Urothelium cell line (cell line): Measurements from ENCODE around the gene PIGM.

Experiments
- DNase-seq: peaks from one replicate; pipeline ENCODE4 v3.0.0; 2011; ENCODE audit warnings: low spot score, mixed read lengths
- FAIRE-seq: peaks from 2 replicates; lab custom pipeline; 2011; peaks lifted over from hg19 to GRCh38; lab: Jason Lieb, UNC

The PIGM gene

DNA sequence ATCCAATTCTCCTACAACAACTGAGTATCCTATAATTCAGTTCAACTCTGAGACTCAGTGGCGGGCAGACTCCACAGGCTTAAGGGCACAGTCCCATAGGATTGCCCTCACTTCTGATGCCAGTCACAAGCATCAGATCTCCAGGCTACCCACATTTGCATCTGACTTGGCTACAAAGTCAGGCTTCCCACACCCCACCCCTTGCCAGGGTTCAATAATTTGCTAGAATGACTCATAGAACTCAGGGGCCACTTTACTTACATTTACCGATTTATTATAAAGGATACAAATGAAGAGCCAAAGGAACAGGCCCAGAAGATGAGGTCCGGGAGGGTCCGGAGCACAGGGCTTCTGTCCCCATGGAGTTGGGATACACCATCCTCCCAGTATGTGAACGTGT, 41.8 kb downstream of the PIGM start:
- DNase-seq (no peak), FAIRE-seq (no peak)

DNA sequence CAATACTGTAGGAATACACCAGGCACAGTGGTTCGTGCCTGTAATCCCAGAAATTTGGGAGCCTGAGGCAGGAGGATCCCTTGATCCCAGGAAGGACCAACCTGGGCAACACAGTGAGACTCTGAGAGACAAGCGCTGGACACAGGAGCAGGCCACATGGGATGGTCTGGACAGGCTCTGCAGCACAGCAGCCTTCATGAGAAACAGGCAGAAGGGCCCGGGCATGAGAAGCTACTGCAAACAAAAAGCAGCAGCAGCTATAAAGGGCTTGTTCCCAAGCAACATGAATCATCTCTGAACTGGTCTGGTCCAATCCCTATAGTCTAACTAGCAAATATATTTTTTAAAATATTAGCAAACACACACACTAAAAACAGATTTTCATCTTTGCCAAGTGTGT, 42.2 kb downstream of the PIGM start:
- DNase-seq (no peak), FAIRE-seq (no peak)

DNA sequence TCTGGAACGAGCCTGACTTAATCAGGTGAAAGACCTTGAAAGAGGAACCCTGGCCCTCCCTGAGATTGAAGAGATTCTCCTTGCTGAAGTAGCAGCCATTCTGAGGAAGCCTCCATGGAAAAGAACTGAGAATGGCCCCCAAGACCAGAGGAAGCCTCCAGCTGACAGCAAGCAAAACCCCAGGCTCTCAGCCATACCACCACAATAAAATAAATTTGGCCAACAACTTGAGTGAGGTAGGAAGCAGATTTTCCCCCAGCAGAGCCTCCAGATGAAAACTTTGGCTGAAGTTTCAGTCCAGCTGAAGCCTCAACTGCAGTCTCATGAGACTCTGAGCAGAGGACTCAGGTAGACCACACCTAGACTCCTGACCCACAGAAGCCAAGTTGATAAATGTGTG, 43.8 kb downstream of the PIGM start:
- no peak for FAIRE-seq
- DNase-seq = no peak

DNA sequence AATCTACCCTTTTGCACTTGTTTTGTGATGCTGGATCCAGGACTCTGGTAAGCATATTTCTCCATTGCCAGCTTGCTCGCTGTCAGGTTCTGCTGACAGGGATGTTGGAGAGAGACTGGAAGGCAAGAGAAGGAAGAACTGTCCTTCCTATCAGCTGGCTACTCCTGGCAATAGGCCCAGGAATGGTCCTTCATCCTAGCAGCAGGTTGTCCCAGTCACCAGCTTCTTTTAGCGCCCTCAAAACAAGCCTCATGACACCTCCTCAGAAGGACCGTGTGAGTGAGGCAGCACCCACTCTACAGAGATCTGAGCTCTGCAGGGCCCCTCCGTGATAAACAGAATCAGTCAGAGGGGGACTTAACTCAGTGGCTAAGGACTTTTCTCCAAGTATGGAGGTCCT, 44.6 kb downstream of the PIGM start:
- FAIRE-seq (no peak), DNase-seq (no peak)

DNA sequence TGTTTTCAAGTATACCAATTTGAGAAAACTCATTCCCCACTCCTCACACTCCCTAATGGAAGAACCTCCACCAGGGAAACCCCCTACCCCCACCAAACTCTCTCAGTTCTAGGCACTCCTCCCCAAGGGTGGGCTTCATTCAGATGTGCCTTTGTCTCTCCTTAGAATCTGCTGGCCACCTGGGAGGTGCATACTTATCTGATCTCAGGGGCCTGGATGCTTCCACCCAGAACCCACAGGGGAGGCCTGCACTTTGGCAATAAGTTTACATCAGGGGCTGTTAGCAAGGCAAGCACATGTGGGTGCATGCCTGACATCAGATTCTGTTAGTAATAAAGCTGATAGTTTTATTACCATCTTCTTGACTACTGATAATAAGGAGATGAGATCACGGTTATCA, 45.3 kb downstream of the PIGM start:
- no peak for DNase-seq
- FAIRE-seq = no peak

DNA sequence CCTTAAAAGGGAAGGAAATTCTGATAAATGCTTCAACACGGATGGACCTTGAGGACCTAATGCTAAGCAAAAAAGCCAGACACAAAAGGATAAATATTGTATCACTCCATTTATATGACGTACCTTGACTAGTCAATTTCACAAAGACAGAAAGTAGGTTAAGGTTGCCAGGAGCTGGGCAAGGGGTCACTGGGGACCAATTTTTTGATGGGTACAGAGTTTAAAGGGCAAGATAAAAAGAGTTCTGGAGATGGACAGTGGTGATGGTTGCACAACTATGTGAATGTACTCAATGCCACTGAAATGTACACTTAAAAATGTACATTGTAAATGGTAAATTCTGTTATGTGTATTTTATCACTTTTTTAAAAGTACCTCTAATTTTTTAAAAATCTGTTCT, 45.7 kb downstream of the PIGM start:
- FAIRE-seq (no peak), DNase-seq (no peak)

DNA sequence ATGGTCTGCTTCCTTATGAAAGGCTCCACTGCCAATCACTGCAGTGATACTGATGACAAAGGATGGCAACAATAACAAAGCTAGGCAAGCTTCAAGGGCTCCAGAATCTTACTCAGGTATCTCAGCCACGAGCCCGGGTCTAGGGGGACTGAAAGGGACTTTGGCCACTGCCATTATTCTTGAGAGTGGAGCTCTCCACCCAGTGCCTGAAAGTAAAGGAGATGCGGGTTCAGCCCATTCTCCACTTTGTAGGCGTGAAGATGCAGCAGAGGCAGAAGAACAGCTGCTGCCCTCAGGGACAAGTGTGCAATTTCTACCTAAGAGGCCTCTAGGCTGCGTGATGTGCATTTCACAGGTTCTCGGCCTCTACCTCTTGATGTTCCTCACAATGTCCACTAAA, 46.3 kb downstream of the PIGM start:
- DNase-seq (no peak), FAIRE-seq (no peak)

DNA sequence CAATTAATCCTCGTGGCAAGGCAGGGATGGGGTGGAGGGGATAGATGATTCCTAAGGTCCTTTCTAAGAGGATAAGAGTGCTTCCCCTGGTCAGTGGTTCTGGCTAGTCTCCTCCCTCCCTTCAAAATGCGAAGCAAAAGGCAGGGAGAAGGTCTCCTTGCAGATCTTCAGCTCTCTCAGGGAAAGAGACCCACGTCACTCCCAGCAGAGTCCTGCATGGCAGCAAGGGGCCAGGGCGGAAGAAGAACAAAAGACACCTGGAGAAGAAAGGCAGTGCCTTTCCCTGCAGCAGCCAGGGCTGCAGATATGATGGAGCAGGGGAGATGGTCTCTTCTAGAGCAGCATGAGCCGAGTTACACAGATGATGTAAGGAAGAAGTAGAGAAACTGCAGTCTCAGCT, 48.1 kb downstream of the PIGM start:
- DNase-seq = no peak
- FAIRE-seq = no peak

DNA sequence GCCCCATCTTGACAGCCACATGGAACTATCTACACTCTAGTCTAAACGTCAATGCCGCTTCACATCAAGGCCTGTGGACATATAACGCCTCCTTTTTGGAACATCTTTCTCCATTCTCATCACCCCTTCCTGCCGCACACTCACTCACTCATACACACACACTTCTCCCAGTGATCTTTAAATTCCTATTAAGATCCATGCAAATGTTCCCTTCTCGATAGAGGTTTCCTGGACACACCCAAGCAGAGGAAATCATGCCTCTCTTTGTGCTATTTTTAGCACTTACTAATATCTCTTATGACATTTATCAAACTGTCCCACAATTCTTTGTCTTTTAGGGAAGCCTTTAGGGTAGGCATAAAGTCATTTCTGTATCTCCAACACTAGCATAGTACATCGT, 49.5 kb downstream of the PIGM start:
- peak; percentile 50 for FAIRE-seq
- no peak for DNase-seq

DNA sequence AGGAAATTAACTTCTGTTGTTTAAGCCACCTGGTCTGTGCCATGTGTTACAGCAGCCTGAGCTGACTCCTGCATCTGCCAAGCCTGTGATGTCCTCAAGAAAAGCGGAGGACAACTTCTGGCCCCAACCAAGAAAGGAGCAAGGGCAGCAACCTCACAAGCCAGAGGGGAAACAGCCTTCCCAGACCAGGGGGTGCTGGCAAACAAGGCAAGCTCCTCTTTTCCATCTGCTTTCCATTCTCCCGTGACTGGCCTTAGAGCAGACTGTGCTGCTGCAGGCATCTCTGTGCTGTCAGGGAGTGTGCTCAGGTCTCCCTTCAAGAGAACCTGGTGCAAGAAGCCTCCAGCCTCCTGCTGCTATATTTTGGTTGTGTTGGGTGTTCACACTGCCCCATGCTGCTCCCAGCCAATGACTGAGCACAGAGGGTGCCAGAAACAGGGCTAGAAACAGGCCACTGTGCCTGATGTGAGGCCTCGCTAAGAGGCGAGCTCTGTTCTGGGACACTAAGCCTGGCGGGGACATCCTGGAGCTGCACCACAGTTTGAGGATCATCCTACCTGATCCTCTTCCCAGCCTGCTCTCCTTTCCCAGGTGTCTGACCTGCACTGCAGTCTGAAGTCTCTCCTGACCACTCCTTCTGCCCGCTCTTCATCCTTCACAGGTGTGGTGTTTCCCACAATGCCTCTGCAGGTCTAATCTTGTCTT, 50.3 kb downstream of the PIGM start:
- FAIRE-seq = no peak
- no peak for DNase-seq

DNA sequence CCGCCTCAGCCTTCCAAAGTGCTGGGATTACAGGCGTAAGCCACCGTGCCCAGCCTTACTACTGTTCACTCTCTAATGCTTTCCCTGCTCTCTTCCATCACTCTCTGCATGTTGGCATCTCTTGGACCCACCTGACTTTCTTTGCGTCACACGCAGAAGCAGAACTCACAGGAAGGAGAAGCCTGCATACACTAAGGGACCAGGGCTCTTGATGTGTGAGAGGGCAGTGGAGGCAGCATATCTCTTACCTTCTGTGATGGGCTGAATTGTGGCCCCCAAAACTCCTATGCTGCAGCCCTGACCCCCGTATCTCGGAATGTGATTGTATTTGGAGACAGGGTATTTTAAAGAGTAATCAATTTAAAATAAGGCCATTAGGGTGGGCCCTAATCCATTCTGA, 51.0 kb downstream of the PIGM start:
- DNase-seq (no peak), FAIRE-seq (no peak)

DNA sequence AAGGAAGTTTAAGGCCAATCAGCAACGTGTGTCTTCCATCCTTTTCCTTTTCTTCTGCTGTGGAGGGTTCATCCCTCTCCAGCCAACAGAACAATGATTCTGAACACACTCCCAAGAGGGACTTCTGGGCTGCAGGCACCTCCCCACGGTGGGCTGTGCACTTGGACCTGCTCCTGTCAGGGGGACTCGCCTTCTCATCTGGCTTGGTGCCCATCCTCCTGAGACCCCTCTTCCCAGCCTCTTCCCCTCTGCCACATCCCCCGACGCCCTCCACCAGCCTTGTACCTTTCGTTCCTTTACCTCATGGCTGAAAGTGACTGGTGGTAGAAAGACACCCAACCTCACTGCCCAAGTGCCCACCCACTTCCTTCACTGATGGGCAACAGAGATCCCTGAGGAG, 51.7 kb downstream of the PIGM start:
- DNase-seq = no peak
- no peak for FAIRE-seq

DNA sequence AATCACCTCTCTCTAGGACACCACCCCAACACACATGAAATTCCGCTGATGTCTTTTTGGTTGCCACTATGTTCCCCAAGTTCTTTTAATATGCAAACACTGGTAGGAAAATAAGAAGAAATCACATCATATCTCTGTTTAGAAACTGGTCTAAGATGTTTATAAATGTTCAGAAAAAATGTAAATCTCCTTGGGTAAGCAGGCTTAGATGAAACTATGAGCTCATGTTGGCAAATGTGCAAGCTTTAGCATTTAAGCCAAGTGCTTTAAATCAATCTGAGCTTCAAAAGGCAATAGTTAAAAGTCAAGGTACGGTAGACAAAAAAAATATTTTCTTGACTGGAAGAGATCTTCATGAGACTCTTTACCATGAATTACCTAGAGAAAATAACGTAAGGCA, 52.5 kb downstream of the PIGM start:
- no peak for FAIRE-seq
- no peak for DNase-seq

DNA sequence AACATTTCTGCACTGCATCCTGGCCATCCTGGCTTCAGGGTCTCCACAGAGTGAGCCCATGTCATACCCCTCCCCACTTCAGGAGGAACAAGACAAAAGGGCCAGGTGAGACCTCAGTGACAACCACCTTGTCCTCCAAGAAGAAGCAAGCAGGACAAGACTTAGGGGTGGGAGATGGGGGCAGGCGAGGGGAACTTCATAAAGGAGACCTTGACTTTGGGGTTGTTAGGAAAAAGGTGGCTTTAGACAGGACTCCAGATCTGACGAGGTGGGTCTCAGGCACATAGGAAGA, 53.7 kb downstream of the PIGM start:
- DNase-seq (no peak), FAIRE-seq (no peak)

DNA sequence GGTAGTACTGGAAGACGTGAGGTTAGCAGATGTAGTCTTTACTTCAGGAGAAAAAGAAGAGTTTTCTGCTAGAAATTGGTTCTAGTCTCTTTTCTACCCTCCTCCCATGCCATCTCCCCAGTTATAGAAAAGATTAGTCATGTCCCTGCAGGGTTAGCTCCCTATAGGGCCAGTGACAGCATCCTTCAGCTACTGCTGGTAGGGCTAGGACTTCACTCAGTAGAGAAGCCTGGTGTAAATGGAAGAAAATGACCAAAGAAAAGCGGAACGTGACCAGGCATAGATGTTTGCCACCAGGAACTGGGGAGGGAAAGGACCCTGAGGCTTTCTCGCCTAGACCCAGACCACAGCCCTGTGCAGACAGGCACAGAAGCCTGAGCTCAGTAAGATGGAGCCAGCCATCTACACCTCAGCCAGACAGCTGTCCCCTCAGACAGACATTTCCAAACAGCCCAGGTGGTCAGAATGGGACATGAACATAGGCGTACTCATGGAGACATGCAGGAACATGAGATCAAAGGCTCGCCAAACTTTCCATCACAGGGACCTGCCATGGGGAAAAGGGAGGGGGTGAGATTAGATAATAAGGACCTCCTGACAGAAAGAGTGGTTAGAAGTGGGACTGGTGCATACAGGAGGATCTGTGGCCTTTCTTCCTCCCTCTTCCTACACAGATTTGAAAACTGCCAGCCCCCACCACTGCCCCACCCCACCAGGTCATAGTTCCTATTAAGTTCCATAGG, 54.3 kb downstream of the PIGM start:
- FAIRE-seq = no peak
- DNase-seq = no peak
